ENCODE results near the gene MAGI1.

Gene MAGI1

GRCh38 chr3:65508750-65509422 is 529.8 kb downstream of the MAGI1 start:
- no peak for TF ChIP-seq CTCF (IDR thresholded peaks at IDR 0.05; ENCODE audit: low read depth, low read length)
- no peak for DNase-seq (ENCODE audit: extremely low read depth, low read depth)

GRCh38 chr3:65507437-65507836 is 531.3 kb downstream of the MAGI1 start:
- TF ChIP-seq CTCF (IDR thresholded peaks at IDR 0.05; ENCODE audit: low read depth, low read length): no peak
- DNase-seq (ENCODE audit: extremely low read depth, low read depth): no peak

GRCh38 chr3:65503776-65504175 is 534.9 kb downstream of the MAGI1 start:
- no peak for TF ChIP-seq CTCF (IDR thresholded peaks at IDR 0.05; ENCODE audit: low read depth, low read length)
- DNase-seq (ENCODE audit: extremely low read depth, low read depth): no peak

GRCh38 chr3:65502526-65502925 is 536.2 kb downstream of the MAGI1 start:
- DNase-seq (ENCODE audit: extremely low read depth, low read depth): no peak
- no peak for TF ChIP-seq CTCF (IDR thresholded peaks at IDR 0.05; ENCODE audit: low read depth, low read length)

GRCh38 chr3:65500398-65501306 is 538.1 kb downstream of the MAGI1 start:
- no peak for DNase-seq (ENCODE audit: extremely low read depth, low read depth)
- TF ChIP-seq CTCF (IDR thresholded peaks at IDR 0.05; ENCODE audit: low read depth, low read length): no peak

GRCh38 chr3:65497846-65498245 is 540.9 kb downstream of the MAGI1 start:
- DNase-seq (ENCODE audit: extremely low read depth, low read depth): no peak
- no peak for TF ChIP-seq CTCF (IDR thresholded peaks at IDR 0.05; ENCODE audit: low read depth, low read length)

GRCh38 chr3:65497236-65497635 is 541.5 kb downstream of the MAGI1 start:
- no peak for TF ChIP-seq CTCF (IDR thresholded peaks at IDR 0.05; ENCODE audit: low read depth, low read length)
- DNase-seq (ENCODE audit: extremely low read depth, low read depth): no peak
